Activated gamma-delta T cell (primary cell): ENCODE measurements around the gene ATP5PB.

ENCODE experiments used
- DNase-seq: peaks from one replicate; lab custom pipeline; 2025; lab: John Stamatoyannopoulos, UW

ATP5PB gene

GRCh38 chr1:111507411-111508201 is 58.3 kb downstream of the ATP5PB start:
- DNase-seq: no peak

DNA sequence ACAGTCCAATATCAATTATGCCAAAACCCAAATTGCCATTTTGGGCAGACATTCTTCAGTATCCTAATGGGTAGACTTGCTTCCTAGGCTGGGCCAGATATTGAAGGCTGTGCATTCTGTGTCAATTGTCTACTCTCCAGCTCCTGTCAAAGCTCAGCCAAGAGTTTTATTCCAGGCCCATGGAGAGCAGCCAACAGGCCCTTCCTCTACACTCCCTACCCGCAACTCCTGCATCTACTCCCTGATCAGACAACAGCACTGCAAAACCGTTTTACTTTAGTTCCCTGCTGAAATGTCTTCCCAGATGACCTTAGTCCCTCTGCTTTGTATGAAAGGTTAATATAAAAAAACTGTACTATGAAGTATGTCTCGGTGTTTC is 60.7 kb downstream of the ATP5PB start:
- no peak for DNase-seq

DNA sequence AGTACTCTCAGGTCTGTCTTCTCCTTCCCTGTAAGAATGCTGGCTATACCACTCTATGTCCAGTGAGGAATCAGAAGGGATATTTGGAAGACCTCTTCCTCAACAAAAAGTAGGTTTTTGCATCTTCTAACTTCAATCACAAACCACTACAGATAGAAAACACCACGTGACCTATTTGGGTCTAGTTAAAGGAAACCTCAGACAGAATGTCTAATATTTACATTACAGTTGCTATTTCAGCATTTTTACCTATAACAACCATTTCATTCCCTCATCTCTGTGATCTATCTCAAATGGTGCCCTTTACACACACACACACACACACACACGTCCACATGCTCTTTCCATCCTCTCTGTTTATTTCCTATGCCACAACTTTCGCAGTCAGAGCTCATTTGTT is 62.1 kb downstream of the ATP5PB start:
- no peak for DNase-seq
